ENCODE data around the gene ASIC2. TPM values are rescaled to one million over a fixed set of nuclear protein-coding genes. Genes with fewer than 3 reads are reported as not detected.

ASIC2 gene
- total and polyA plus RNA-seq, 2 donors (not counting 3 experiments of a cell fraction or from before 2014, with no cell fraction given), result not detected

DNA sequence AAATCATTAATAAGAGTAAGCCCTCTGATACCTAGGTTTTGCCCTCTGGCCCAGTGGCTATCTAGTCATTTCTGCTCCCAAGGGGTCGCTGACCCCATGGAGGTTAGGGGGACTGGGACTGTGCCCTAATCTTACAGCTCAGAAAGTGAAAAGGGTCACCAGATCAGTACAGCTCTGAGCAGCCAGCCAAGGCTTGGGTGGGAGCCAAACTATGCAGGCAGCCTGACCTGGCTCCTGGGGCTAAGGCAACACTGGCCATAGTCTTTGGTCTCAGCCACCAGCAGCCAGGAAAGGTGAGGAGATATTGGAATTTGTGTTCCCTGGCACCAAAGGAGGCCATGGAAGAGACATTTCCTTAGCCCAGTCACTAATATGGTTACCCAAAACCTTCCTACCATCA is 67.6 kb downstream of the ASIC2 start:
- Histone ChIP-seq H3K79me2 (ENCODE audit: control insufficient read depth, insufficient read depth, low read length) (no peaks in the 10 kb centered on the region), H3K4me2 (ENCODE audit: insufficient read depth, low read length) (no peak overlapping the region), H3K36me3 (ENCODE audit: control insufficient read depth in 2 of 2, extremely low read depth in 1 of 2, insufficient read depth in 2 of 2, low read length in 2 of 2) (no peaks in the 10 kb centered on the region), H3K9ac (replicated peaks; ENCODE audit: extremely low read depth, insufficient read depth, low read length) (no peak overlapping the region), H4K20me1 (replicated peaks; ENCODE audit: control insufficient read depth, extremely low read depth, insufficient read depth, low read length) (no peaks in the 10 kb centered on the region), H3K4me1 (ENCODE audit: control insufficient read depth, extremely low read depth, insufficient read depth, low read length) (peaks cover 7% of the 10 kb centered on the region), H3K4me3 (replicated peaks in 1 of 3; ENCODE audit: insufficient read depth in 1 of 3, low read depth in 1 of 3, low read length in 3 of 3) (no peak overlapping the region), H3K9me1 (replicated peaks; ENCODE audit: control insufficient read depth, extremely low read depth, insufficient read depth, low read length) (no peaks in the 10 kb centered on the region), H3K27me3 (ENCODE audit: control insufficient read depth in 2 of 2, insufficient read depth in 2 of 2, low read length in 2 of 2) (no peaks in the 10 kb centered on the region), H3K9me3 (replicated peaks; ENCODE audit: control insufficient read depth, insufficient read depth, low read length) (no peaks in the 10 kb centered on the region), H3K27ac (ENCODE audit: insufficient read depth, low read depth, low read length) (no peak overlapping the region), H2AFZ (ENCODE audit: low read depth, low read length) (no peak overlapping the region)
- no TSS peak for BruUV-seq (replicated peaks)
- ChIA-PET POLR2A (no interaction called here), CTCF (no interaction called here)
- dilution Hi-C loops (cut with MboI; ENCODE audit: extremely low pct_ligation_motif_present, low sequenced_read_pairs) (no loop called here), intact Hi-C loops (cut with micrococcal nuclease) (no loop called here)
- DNase-seq (ENCODE audit: low read depth, low spot score) (no peak), FAIRE-seq (no peak)
- TF ChIP-seq FOS (IDR thresholded peaks at IDR 0.05; ENCODE audit: borderline replicate concordance, insufficient read depth, low read length) (no peak), POLR2A (IDR thresholded peaks at IDR 0.05; ENCODE audit: low read depth, low read length) (no peak), JUN (IDR thresholded peaks at IDR 0.05; ENCODE audit: borderline replicate concordance, insufficient read depth, insufficient read length, low read depth) (no peak), MYC (IDR thresholded peaks at IDR 0.05; ENCODE audit: low read depth, low read length) (no peak), EZH2 (IDR thresholded peaks at IDR 0.05; ENCODE audit: borderline replicate concordance, low read depth, low read length, severe bottlenecking) (no peak), MAX (IDR thresholded peaks at IDR 0.05; ENCODE audit: insufficient read depth, insufficient read length) (no peak), POLR2AphosphoS5 (IDR thresholded peaks at IDR 0.05; ENCODE audit: insufficient read depth, low read depth, low read length) (no peak), GATA2 (IDR thresholded peaks at IDR 0.05; ENCODE audit: insufficient read depth, insufficient read length, low read depth, low read length) (no peak)
- TF ChIP-seq, protein P1, sequence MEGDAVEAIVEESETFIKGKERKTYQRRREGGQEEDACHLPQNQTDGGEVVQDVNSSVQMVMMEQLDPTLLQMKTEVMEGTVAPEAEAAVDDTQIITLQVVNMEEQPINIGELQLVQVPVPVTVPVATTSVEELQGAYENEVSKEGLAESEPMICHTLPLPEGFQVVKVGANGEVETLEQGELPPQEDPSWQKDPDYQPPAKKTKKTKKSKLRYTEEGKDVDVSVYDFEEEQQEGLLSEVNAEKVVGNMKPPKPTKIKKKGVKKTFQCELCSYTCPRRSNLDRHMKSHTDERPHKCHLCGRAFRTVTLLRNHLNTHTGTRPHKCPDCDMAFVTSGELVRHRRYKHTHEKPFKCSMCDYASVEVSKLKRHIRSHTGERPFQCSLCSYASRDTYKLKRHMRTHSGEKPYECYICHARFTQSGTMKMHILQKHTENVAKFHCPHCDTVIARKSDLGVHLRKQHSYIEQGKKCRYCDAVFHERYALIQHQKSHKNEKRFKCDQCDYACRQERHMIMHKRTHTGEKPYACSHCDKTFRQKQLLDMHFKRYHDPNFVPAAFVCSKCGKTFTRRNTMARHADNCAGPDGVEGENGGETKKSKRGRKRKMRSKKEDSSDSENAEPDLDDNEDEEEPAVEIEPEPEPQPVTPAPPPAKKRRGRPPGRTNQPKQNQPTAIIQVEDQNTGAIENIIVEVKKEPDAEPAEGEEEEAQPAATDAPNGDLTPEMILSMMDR (IDR thresholded peaks at IDR 0.05; ENCODE audit: extremely low read depth in 1 of 2, insufficient read depth in 1 of 2, low read depth in 1 of 2, low read length in 2 of 2), result no peak

Data from endothelial cell of umbilical vein (primary cell).